Endothelial cell of umbilical vein (primary cell): ENCODE data around the gene HNRNPC.

Experiments used
- EZH2 ChIP-seq: IDR thresholded peaks from 2 replicates; pipeline ENCODE4 v1.6.1; 2012; ENCODE audit warnings: borderline replicate concordance, low read depth, mild to moderate bottlenecking, moderate library complexity, low read length, inconsistent platforms; ENCODE audit not compliant: severe bottlenecking
- TF ChIP-seq, protein P1 (sequence below), 2 donors: IDR thresholded peaks; 1 replicate in 1 of 2; 2 replicates in 1 of 2; pipeline ENCODE4 v1.5.1; 2011; ENCODE audit warnings: low read length in 2 of 2, mild to moderate bottlenecking in 2 of 2, moderate library complexity in 2 of 2, control low read depth in 1 of 2, inconsistent platforms in 1 of 2, low read depth in 1 of 2; ENCODE audit not compliant: insufficient read depth in 1 of 2; ENCODE audit errors: extremely low read depth in 1 of 2

DNA sequence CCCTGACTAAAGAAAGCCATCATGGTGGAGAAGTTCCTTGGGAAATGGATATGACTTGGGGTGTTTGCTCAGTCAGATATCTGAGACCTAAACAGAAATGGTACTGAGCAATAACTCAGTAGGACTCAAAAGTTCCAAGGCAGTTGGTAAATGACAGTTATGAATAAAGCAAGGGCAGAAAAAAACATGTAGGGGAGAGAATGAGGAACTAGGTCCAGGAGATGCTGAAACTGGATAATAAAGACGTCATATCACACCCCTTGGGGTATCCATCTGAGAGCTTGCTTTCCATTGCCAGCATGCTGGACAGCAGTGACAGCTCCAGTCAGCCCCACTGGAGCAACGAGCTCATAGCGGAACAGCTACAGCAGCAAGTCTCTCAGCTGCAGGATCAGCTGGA is 48.2 kb upstream of the HNRNPC start:
- TF ChIP-seq, protein P1, sequence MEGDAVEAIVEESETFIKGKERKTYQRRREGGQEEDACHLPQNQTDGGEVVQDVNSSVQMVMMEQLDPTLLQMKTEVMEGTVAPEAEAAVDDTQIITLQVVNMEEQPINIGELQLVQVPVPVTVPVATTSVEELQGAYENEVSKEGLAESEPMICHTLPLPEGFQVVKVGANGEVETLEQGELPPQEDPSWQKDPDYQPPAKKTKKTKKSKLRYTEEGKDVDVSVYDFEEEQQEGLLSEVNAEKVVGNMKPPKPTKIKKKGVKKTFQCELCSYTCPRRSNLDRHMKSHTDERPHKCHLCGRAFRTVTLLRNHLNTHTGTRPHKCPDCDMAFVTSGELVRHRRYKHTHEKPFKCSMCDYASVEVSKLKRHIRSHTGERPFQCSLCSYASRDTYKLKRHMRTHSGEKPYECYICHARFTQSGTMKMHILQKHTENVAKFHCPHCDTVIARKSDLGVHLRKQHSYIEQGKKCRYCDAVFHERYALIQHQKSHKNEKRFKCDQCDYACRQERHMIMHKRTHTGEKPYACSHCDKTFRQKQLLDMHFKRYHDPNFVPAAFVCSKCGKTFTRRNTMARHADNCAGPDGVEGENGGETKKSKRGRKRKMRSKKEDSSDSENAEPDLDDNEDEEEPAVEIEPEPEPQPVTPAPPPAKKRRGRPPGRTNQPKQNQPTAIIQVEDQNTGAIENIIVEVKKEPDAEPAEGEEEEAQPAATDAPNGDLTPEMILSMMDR (IDR thresholded peaks at IDR 0.05; ENCODE audit: extremely low read depth in 1 of 2, insufficient read depth in 1 of 2, low read depth in 1 of 2, low read length in 2 of 2), result no peak
- TF ChIP-seq EZH2, result no peak
